HL-60 (cell line): ENCODE data around the gene DBNDD1.
A peak's percentile ranks its signal among the peaks of the same experiment; 100 is the strongest.

Experiments used
- GABPA ChIP-seq: IDR thresholded peaks from 2 replicates; pipeline ENCODE4 v1.6.1; 2012; ENCODE audit warnings: low read depth
- POLR2AphosphoS5 ChIP-seq: IDR thresholded peaks from 2 replicates; pipeline ENCODE4 v1.6.1; 2012; ENCODE audit warnings: low read depth
- TF ChIP-seq, protein P1 (sequence below): IDR thresholded peaks from one replicate; pipeline ENCODE4 v1.5.1; 2011; ENCODE audit warnings: low read length, control low read depth, inconsistent platforms; ENCODE audit not compliant: insufficient read depth
- TF ChIP-seq, protein P2 (sequence below): IDR thresholded peaks from 2 replicates; pipeline ENCODE4 v1.6.1; 2012; ENCODE audit warnings: low read depth; ENCODE audit not compliant: insufficient replicate concordance

DNA sequence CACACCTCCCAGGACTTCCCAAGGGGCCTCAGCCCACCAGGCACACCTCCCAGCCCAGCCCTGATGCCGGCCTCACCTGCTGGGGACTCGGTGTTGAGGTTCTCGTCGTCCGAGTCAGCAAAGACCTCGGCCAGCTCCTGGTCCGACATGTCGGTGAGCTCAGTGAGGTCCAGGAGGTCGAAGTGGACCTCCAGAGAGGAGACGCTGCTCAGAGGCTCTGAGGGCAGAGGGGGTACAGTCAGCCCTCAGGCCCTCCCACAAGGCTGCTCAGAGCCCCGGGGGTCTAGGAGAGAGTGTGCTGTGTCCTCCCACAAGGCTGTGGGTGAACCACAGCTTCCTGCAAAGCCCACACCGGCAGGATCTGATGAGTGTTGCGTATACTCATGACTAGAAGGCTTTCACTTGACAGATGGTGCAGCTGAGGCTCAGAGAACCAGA, 10.5 kb downstream of the DBNDD1 start:
- TF ChIP-seq, protein P1, sequence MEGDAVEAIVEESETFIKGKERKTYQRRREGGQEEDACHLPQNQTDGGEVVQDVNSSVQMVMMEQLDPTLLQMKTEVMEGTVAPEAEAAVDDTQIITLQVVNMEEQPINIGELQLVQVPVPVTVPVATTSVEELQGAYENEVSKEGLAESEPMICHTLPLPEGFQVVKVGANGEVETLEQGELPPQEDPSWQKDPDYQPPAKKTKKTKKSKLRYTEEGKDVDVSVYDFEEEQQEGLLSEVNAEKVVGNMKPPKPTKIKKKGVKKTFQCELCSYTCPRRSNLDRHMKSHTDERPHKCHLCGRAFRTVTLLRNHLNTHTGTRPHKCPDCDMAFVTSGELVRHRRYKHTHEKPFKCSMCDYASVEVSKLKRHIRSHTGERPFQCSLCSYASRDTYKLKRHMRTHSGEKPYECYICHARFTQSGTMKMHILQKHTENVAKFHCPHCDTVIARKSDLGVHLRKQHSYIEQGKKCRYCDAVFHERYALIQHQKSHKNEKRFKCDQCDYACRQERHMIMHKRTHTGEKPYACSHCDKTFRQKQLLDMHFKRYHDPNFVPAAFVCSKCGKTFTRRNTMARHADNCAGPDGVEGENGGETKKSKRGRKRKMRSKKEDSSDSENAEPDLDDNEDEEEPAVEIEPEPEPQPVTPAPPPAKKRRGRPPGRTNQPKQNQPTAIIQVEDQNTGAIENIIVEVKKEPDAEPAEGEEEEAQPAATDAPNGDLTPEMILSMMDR, result no peak
- TF ChIP-seq GABPA, result no peak
- peak; percentile 65; the same call in 1 of the 2 replicates for TF ChIP-seq POLR2AphosphoS5
- TF ChIP-seq, protein P2, sequence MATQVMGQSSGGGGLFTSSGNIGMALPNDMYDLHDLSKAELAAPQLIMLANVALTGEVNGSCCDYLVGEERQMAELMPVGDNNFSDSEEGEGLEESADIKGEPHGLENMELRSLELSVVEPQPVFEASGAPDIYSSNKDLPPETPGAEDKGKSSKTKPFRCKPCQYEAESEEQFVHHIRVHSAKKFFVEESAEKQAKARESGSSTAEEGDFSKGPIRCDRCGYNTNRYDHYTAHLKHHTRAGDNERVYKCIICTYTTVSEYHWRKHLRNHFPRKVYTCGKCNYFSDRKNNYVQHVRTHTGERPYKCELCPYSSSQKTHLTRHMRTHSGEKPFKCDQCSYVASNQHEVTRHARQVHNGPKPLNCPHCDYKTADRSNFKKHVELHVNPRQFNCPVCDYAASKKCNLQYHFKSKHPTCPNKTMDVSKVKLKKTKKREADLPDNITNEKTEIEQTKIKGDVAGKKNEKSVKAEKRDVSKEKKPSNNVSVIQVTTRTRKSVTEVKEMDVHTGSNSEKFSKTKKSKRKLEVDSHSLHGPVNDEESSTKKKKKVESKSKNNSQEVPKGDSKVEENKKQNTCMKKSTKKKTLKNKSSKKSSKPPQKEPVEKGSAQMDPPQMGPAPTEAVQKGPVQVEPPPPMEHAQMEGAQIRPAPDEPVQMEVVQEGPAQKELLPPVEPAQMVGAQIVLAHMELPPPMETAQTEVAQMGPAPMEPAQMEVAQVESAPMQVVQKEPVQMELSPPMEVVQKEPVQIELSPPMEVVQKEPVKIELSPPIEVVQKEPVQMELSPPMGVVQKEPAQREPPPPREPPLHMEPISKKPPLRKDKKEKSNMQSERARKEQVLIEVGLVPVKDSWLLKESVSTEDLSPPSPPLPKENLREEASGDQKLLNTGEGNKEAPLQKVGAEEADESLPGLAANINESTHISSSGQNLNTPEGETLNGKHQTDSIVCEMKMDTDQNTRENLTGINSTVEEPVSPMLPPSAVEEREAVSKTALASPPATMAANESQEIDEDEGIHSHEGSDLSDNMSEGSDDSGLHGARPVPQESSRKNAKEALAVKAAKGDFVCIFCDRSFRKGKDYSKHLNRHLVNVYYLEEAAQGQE, result no peak
